Astrocyte (in vitro differentiated cells and primary cell): ENCODE results near the gene NAA60. TPM values are rescaled to one million over a fixed set of nuclear protein-coding genes. Genes with fewer than 3 reads are reported as not detected.

Experiments used
- DNase-seq: peaks from one replicate; pipeline ENCODE4 v3.0.0-alpha.2; 2010; ENCODE audit warnings: low read depth
- FAIRE-seq: peaks from 2 replicates; lab custom pipeline; 2011; peaks lifted over from hg19 to GRCh38; lab: Jason Lieb, UNC
- H2AFZ ChIP-seq: 2 replicates; pipeline ENCODE4 v1.6.0; 2012; ENCODE audit warnings: low read depth, low read length, inconsistent platforms
- H3K27ac ChIP-seq: 2 replicates; pipeline ENCODE4 v1.5.1; 2011; ENCODE audit warnings: low read depth, low read length, inconsistent platforms
- H3K27me3 ChIP-seq: 2 replicates; pipeline ENCODE4 v1.6.0; 2011; ENCODE audit warnings: low read length, inconsistent platforms; ENCODE audit not compliant: insufficient read depth
- H3K36me3 ChIP-seq: 2 replicates; pipeline ENCODE4 v1.5.1; 2011; ENCODE audit warnings: low read length, inconsistent platforms; ENCODE audit not compliant: insufficient read depth
- H3K4me1 ChIP-seq: 2 replicates; pipeline ENCODE4 v1.5.1; 2011; ENCODE audit warnings: low read length, inconsistent platforms; ENCODE audit not compliant: insufficient read depth
- H3K4me2 ChIP-seq: 2 replicates; pipeline ENCODE4 v1.6.0; 2012; ENCODE audit warnings: low read length, inconsistent platforms
- H3K4me3 ChIP-seq: 2 replicates; pipeline ENCODE4 v1.5.1; 2011; ENCODE audit warnings: low read depth, mild to moderate bottlenecking, low read length, inconsistent platforms; ENCODE audit not compliant: insufficient read depth
- H3K79me2 ChIP-seq: 2 replicates; pipeline ENCODE4 v1.6.0; 2012; ENCODE audit warnings: mild to moderate bottlenecking, low read length, inconsistent platforms; ENCODE audit not compliant: insufficient read depth
- H3K9ac ChIP-seq: 2 replicates; pipeline ENCODE4 v1.6.0; 2012; ENCODE audit warnings: mild to moderate bottlenecking, low read length, inconsistent platforms
- H3K9me3 ChIP-seq: 2 replicates; pipeline ENCODE4 v1.5.1; 2012; ENCODE audit warnings: low read depth, mild to moderate bottlenecking, low read length, inconsistent platforms; ENCODE audit not compliant: insufficient read depth
- H4K20me1 ChIP-seq: 2 replicates; pipeline ENCODE4 v1.6.0; 2012; ENCODE audit warnings: low read length, inconsistent platforms; ENCODE audit not compliant: insufficient read depth
- H3K27ac Mint-ChIP-seq: one replicate; pipeline ENCODE4 v1.8.0; 2021; ENCODE audit warnings: mild to moderate bottlenecking, mixed read lengths; ENCODE audit not compliant: unreplicated experiment
- H3K27me3 Mint-ChIP-seq: one replicate; pipeline ENCODE4 v1.8.0; 2021; ENCODE audit warnings: low read depth, mixed read lengths; ENCODE audit not compliant: unreplicated experiment
- H3K36me3 Mint-ChIP-seq: one replicate; pipeline ENCODE4 v1.8.0; 2021; ENCODE audit warnings: low read depth, mixed read lengths; ENCODE audit not compliant: unreplicated experiment
- H3K4me1 Mint-ChIP-seq: one replicate; pipeline ENCODE4 v1.8.0; 2021; ENCODE audit warnings: low read depth, mixed read lengths; ENCODE audit not compliant: unreplicated experiment
- H3K4me3 Mint-ChIP-seq: one replicate; pipeline ENCODE4 v1.8.0; 2021; ENCODE audit warnings: mild to moderate bottlenecking, moderate library complexity, mixed read lengths; ENCODE audit not compliant: unreplicated experiment
- H3K9me3 Mint-ChIP-seq: one replicate; pipeline ENCODE4 v1.8.0; 2021; ENCODE audit warnings: mild to moderate bottlenecking, mixed read lengths; ENCODE audit not compliant: unreplicated experiment
- EZH2 ChIP-seq: IDR thresholded peaks from 2 replicates; pipeline ENCODE4 v1.6.1; 2012; ENCODE audit warnings: mild to moderate bottlenecking, low read length, inconsistent platforms; ENCODE audit not compliant: insufficient read depth
- total RNA-seq: library from RNA; stranded (reverse); gene quantifications from 2 replicates; pipeline ENCODE4 v1.2.1, GENCODE V29; 2021
- TF ChIP-seq, protein P1 (sequence below): IDR thresholded peaks from 2 replicates; pipeline ENCODE4 v1.5.1; 2011; ENCODE audit warnings: low read depth, mild to moderate bottlenecking, inconsistent platforms, low read length, moderate library complexity; ENCODE audit not compliant: insufficient read depth

Gene NAA60
- total RNA-seq, 1 donor from 2014 or later, result 64.9 TPM

DNA sequence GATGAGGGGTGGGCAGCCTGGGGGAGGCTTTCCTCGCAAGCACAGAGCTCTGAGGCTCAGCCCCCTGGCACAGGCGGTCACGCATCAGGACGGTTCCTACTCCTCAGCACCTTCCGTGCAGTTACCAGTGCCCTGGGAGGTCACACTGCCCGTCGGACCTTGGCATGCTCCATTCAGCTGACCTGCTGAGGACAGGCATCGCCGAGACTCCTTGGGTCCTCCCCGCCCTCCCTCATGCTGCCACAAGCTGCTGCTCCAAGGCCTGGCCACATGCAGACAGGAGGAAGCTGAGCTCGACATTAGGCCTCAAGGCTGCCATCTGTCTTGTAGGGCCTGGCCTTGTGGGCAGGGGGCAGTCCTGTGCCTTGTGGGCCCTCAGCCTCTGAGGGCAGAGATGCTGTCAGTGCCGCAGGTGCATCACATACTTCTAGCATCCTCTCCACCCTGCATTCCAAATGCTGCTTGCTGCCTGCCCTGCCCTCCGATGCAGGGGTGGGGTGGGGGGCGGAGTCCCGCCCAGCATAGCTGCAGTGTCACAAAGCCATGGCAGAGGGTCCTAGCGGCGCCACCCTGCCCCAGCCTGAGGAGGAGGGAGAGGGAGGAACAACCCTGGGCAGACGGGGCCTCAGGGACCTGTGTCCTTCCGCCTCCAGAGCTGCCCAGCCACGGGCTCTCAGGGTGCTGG is 42.5 kb downstream of the NAA60 start:
- H3K9me3 ChIP-seq, result no peaks in the 10 kb centered on the region
- TF ChIP-seq, protein P1, sequence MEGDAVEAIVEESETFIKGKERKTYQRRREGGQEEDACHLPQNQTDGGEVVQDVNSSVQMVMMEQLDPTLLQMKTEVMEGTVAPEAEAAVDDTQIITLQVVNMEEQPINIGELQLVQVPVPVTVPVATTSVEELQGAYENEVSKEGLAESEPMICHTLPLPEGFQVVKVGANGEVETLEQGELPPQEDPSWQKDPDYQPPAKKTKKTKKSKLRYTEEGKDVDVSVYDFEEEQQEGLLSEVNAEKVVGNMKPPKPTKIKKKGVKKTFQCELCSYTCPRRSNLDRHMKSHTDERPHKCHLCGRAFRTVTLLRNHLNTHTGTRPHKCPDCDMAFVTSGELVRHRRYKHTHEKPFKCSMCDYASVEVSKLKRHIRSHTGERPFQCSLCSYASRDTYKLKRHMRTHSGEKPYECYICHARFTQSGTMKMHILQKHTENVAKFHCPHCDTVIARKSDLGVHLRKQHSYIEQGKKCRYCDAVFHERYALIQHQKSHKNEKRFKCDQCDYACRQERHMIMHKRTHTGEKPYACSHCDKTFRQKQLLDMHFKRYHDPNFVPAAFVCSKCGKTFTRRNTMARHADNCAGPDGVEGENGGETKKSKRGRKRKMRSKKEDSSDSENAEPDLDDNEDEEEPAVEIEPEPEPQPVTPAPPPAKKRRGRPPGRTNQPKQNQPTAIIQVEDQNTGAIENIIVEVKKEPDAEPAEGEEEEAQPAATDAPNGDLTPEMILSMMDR, result no peak
- no peak for TF ChIP-seq EZH2
- DNase-seq (no peak), FAIRE-seq (no peak)
- H4K20me1 ChIP-seq, result peaks cover 29% of the 10 kb centered on the region
- Mint-ChIP-seq H3K4me3 (no peak overlapping the region), H3K9me3 (peaks cover 4% of the 10 kb centered on the region), H3K36me3 (peaks cover 25% of the 10 kb centered on the region), H3K27me3 (no peaks in the 10 kb centered on the region), H3K4me1 (peaks cover 13% of the 10 kb centered on the region), H3K27ac (no peak overlapping the region)
- H3K27ac ChIP-seq, result no peak overlapping the region
- H3K4me1 ChIP-seq, result peaks cover 3% of the 10 kb centered on the region
- H3K36me3 ChIP-seq, result peaks cover 13% of the 10 kb centered on the region
- H3K4me3 ChIP-seq, result no peak overlapping the region
- H3K79me2 ChIP-seq, result no peaks in the 10 kb centered on the region
- H2AFZ ChIP-seq, result no peak overlapping the region
- H3K9ac ChIP-seq, result no peak overlapping the region
- H3K27me3 ChIP-seq, result no peaks in the 10 kb centered on the region
- H3K4me2 ChIP-seq, result no peak overlapping the region

DNA sequence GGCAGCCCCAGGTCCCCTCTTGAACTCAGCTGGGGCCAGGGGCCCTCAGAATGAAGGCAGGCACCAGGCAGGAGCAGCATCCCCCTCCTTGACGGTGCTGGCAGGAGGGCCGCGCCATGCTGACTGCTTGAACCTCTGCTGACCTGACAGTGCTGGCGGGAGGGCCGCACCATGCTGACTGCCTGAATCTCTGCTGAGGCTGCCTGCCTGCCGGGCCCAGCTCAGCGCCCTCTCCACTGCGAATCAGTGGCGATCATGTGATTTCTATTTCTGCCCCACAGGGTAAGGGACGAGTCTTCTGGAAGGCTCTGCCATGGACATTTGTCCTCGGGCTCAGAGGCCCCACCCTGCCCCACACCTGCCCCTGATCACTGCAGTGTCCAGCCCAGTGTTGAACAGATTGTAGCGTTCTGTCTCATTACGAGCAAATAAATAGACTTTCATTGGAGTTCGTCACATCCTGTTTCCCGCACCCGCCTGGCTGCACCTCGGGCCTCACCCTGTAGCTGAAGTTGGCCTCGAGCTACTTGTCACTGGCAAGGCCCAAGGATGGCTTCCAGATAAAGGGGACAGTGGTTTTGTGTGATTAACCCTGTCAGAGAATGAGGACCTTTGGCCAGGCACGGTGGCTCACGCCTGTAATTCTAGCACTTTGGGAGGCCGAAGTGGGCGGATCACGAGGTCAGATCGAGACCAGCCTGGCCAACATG is 43.2 kb downstream of the NAA60 start:
- no peaks in the 10 kb centered on the region for H3K27me3 ChIP-seq
- H3K4me2 ChIP-seq, result no peak overlapping the region
- H3K9ac ChIP-seq, result no peak overlapping the region
- Mint-ChIP-seq H3K36me3 (peaks cover 22% of the 10 kb centered on the region), H3K4me3 (no peak overlapping the region), H3K27me3 (no peaks in the 10 kb centered on the region), H3K9me3 (peaks cover 4% of the 10 kb centered on the region), H3K4me1 (peaks cover 6% of the 10 kb centered on the region), H3K27ac (no peak overlapping the region)
- H4K20me1 ChIP-seq, result peaks cover 22% of the 10 kb centered on the region
- peaks cover 13% of the 10 kb centered on the region for H3K36me3 ChIP-seq
- no peaks in the 10 kb centered on the region for H3K9me3 ChIP-seq
- FAIRE-seq (no peak), DNase-seq (no peak)
- no peak overlapping the region for H2AFZ ChIP-seq
- no peak overlapping the region for H3K27ac ChIP-seq
- no peaks in the 10 kb centered on the region for H3K79me2 ChIP-seq
- TF ChIP-seq EZH2, result no peak
- TF ChIP-seq, protein P1, result no peak
- H3K4me3 ChIP-seq, result no peak overlapping the region
- H3K4me1 ChIP-seq, result no peaks in the 10 kb centered on the region
